ENCODE measurements around the gene CAMKK2.

GRCh38 chr12:121284551-121285390 is 11.7 kb downstream of the CAMKK2 start:
- TF ChIP-seq CTCF (conservative IDR thresholded peaks at IDR 0.05) (no peak), EZH2 (IDR thresholded peaks at IDR 0.05; ENCODE audit: low read depth) (no peak)

All from PC-9 (cell line).